ENCODE measurements around the gene AKNA.

DNA sequence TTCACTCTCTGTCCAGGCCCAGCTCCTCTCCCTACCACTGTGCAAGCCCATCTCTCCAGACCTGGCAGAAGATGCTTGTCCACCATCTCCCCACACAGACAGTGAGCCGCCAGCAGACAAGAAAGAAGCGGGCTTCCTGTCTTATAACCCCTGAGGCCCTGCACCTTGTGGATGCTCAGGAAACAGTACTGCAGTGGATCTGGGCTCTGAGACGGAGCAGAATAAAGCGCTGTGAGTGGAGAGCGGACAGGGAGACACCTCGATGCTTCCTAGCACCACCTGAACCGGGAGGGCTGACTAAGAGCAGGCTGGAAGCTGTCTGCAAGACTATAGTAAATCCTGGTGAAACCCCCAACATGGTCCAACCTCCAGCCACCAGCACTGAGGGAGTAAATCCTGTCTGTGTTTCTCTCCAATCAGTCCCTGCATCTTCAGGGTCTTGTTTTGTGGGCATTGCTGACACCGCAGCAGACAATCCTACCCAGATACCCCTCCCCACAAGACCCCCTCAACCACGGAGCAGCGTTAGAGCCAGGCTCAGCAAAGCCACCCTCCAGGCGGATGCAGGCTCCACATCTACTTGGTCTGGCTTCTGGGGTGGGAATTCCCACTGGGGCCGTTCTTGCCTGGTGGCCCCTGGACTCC, 39.4 kb downstream of the AKNA start:
- TF ChIP-seq, protein P1, sequence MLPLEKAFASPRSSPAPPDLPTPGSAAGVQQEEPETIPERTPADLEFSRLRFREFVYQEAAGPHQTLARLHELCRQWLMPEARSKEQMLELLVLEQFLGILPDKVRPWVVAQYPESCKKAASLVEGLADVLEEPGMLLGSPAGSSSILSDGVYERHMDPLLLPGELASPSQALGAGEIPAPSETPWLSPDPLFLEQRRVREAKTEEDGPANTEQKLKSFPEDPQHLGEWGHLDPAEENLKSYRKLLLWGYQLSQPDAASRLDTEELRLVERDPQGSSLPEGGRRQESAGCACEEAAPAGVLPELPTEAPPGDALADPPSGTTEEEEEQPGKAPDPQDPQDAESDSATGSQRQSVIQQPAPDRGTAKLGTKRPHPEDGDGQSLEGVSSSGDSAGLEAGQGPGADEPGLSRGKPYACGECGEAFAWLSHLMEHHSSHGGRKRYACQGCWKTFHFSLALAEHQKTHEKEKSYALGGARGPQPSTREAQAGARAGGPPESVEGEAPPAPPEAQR (CRISPR knock-in tag; IDR thresholded peaks at IDR 0.05) = no peak
- TF ChIP-seq TP53 (CRISPR knock-in tag; IDR thresholded peaks at IDR 0.05) (no peak), SP1 (CRISPR knock-in tag; conservative IDR thresholded peaks at IDR 0.05) (no peak), FOXK1 (CRISPR knock-in tag; IDR thresholded peaks at IDR 0.05) (no peak), ETV6 (CRISPR knock-in tag; IDR thresholded peaks at IDR 0.05) (no peak)
- TF ChIP-seq, protein P2, sequence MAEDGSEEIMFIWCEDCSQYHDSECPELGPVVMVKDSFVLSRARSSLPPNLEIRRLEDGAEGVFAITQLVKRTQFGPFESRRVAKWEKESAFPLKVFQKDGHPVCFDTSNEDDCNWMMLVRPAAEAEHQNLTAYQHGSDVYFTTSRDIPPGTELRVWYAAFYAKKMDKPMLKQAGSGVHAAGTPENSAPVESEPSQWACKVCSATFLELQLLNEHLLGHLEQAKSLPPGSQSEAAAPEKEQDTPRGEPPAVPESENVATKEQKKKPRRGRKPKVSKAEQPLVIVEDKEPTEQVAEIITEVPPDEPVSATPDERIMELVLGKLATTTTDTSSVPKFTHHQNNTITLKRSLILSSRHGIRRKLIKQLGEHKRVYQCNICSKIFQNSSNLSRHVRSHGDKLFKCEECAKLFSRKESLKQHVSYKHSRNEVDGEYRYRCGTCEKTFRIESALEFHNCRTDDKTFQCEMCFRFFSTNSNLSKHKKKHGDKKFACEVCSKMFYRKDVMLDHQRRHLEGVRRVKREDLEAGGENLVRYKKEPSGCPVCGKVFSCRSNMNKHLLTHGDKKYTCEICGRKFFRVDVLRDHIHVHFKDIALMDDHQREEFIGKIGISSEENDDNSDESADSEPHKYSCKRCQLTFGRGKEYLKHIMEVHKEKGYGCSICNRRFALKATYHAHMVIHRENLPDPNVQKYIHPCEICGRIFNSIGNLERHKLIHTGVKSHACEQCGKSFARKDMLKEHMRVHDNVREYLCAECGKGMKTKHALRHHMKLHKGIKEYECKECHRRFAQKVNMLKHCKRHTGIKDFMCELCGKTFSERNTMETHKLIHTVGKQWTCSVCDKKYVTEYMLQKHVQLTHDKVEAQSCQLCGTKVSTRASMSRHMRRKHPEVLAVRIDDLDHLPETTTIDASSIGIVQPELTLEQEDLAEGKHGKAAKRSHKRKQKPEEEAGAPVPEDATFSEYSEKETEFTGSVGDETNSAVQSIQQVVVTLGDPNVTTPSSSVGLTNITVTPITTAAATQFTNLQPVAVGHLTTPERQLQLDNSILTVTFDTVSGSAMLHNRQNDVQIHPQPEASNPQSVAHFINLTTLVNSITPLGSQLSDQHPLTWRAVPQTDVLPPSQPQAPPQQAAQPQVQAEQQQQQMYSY (CRISPR knock-in tag; IDR thresholded peaks at IDR 0.05) = no peak
